ENCODE data around the gene BRDT. TPM values are rescaled to one million over a fixed set of nuclear protein-coding genes. Genes with fewer than 3 reads are reported as not detected.

Gene BRDT
- total RNA-seq = not detected in 2 replicates

GRCh38 chr1:91949356-91949699 is at the start of gene BRDT:
Gene BRDT, plus strand, starts transcription at chr1:91949401. Its CDS starts 13,354 bp downstream, at chr1:91962755.

Other genes with a start within 250 kb of the BRDT start
- gene TGFBR3, start 63.2 kb upstream of the BRDT start, total RNA-seq = 20.0 and 34.2 TPM in 2 replicates
- gene EPHX4, start 80.6 kb downstream of the BRDT start, total RNA-seq = 0.12 and 0.43 TPM in 2 replicates
- gene SETSIP, start 126.0 kb downstream of the BRDT start, total RNA-seq = 0.26 TPM in 1 of 2 replicates, not detected in the other
- 0.93 and 4.2 TPM in 2 replicates for gene BTBD8, start 130.9 kb downstream of the BRDT start, total RNA-seq

All from pericardium fibroblast (primary cell).